Measurements from ENCODE around the gene NRF1.

DNA sequence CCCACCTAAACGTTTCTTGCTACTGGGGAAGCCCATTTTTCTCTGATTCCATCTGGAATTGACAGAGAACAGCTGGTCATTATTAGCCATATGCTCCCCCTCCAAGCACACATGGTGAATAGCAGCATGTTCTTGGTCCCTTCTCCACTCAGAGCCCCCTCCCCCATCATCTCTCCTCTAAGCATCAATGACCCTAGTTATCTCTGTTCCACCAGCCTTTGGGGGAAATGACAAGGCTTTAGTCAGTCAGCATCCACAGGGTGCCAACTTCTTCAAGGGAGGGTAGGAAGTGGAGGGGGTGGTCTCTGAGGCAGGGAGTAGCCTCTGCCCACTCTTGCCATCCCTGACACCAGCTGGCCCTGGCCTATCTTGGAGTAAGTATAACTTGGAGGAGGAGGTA is 178.1 kb downstream of the NRF1 start:
- TF ChIP-seq JUND (IDR thresholded peaks at IDR 0.05; ENCODE audit: low read depth, low read length): no peak
- no peak for TF ChIP-seq SRF (IDR thresholded peaks at IDR 0.05; ENCODE audit: low read depth in 2 of 2, low read length in 2 of 2)
- TF ChIP-seq, protein P1, sequence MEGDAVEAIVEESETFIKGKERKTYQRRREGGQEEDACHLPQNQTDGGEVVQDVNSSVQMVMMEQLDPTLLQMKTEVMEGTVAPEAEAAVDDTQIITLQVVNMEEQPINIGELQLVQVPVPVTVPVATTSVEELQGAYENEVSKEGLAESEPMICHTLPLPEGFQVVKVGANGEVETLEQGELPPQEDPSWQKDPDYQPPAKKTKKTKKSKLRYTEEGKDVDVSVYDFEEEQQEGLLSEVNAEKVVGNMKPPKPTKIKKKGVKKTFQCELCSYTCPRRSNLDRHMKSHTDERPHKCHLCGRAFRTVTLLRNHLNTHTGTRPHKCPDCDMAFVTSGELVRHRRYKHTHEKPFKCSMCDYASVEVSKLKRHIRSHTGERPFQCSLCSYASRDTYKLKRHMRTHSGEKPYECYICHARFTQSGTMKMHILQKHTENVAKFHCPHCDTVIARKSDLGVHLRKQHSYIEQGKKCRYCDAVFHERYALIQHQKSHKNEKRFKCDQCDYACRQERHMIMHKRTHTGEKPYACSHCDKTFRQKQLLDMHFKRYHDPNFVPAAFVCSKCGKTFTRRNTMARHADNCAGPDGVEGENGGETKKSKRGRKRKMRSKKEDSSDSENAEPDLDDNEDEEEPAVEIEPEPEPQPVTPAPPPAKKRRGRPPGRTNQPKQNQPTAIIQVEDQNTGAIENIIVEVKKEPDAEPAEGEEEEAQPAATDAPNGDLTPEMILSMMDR (IDR thresholded peaks at IDR 0.05 in 2 of 3, conservative IDR thresholded peaks at IDR 0.05 in 1 of 3; ENCODE audit: control insufficient read depth in 2 of 3, extremely low read depth in 1 of 3, insufficient read depth in 1 of 3, low read depth in 3 of 3, low read length in 3 of 3): no peak
